GM12873 (cell line): ENCODE measurements around the gene AMIGO3.

Experiments used
- CTCF ChIP-seq: IDR thresholded peaks from 2 replicates; pipeline ENCODE4 v1.5.1; 2012; ENCODE audit warnings: low read depth, mild to moderate bottlenecking, moderate library complexity, low read length, control low read depth; ENCODE audit not compliant: insufficient read depth; ENCODE audit errors: missing control alignments

AMIGO3 gene

GRCh38 chr3:49717959-49718857 is 1.3 kb downstream of the AMIGO3 start:
- no peak for TF ChIP-seq CTCF

DNA sequence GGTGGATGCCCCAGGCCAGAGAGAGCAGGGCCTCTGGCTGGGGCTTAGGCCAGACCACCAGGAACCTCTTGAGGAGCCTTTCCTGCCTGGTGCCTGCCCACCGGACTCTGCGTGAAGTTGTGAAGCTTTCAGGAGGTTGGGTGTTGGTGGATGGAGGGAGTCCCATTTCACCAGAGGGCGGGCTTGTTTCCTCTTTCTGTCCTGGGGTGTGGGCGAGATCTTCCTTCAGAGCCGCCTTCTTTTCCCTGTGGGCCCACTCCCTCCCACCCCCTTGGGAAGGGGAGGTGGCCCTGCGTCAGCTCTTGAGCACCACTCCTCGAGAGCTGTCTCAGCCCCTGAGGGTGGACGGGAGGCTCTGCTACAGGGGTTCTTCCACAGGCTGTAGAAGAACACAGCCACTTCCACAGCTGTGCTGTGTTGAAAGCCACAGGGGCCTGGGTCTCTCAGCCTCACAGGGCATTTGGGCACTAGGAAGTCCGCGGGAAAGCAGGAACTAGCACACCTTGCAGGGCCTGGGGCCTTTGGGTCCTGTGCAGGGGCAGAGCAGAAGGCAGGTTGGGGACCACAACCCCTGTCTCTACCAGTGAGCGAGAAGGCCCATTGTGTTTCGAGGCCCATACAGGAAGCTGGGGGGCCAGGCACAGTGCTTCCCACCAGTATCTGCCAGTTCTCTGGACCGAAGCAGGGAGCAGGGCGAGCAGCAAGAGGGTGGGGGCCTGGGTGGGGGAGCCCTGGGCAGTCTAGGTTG is 2.1 kb downstream of the AMIGO3 start:
- no peak for TF ChIP-seq CTCF

DNA sequence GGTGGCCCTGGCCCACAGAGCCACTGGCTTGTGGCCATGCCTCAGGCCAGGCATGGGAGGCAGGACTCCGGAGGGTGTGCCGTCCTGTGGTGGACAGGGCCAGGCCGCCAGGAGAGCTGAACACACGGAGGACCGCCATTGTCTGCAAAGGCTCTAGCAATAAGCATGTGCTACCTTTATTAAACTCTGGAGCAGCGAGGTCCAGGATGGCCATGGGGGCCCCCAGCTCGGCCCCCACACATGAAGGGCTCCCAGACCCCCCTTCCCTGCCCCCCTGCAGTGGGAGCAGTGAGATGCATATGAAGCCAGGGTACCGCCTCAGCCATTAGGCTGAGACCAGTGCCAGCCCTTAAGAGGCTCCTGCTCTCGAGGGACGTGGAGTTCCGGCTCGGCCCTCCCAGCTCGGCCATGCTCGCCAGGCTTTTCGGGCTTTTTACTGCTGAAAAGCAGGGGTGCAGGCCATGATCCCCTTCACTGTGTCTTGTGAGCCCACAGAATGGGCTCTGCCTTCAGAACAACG is 2.7 kb downstream of the AMIGO3 start:
- no peak for TF ChIP-seq CTCF

DNA sequence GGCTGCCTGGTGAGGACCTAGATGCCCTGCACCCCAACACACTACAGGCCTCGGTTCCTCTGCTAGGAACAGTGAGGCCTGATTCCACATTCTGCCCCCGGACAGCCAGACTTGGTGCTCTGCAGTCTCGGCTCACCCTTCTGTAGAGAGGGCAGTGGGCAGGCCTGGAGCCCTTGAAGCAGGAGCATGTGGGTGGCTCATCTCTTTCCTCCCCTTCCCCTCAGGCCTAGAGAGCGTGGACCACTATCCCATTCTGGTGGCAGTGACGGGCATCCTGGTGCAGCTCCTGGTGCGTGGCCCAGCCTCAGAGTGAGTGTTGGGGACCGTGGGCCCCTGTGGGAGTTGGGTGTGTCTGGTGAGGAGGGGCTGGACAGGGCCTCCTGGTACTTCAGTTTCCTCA is 3.3 kb downstream of the AMIGO3 start:
- TF ChIP-seq CTCF, result no peak

- no peak for TF ChIP-seq CTCF
These were observed 3.8 kb downstream of the AMIGO3 start for GRCh38 chr3:49715611-49716121.

GRCh38 chr3:49714728-49715550 is 4.5 kb downstream of the AMIGO3 start:
- TF ChIP-seq CTCF, result no peak
